SK-N-SH treated with all-trans-retinoic acid at 6 μM for 48 hours (cell line): ENCODE measurements around the gene AIG1.

Source experiments
- CREB5 ChIP-seq: fragments of 250-450 bp; sonication (Bioruptor Pico); IDR thresholded peaks from 2 replicates; pipeline ENCODE4 v1.5.1; 2020; ENCODE audit warnings: low read depth, mild to moderate bottlenecking, moderate library complexity
- CSDC2 ChIP-seq: fragments of 250-450 bp; sonication (Bioruptor Pico); IDR thresholded peaks from 2 replicates; pipeline ENCODE4 v1.5.0; 2020; ENCODE audit warnings: mild to moderate bottlenecking, moderate library complexity
- PATZ1 ChIP-seq: fragments of 250-450 bp; sonication (Bioruptor Pico); IDR thresholded peaks from 2 replicates; pipeline ENCODE4 v1.8.0; 2020; ENCODE audit warnings: mild to moderate bottlenecking, moderate library complexity, borderline replicate concordance
- POU6F1 ChIP-seq: fragments of 250-450 bp; sonication (Bioruptor Pico); IDR thresholded peaks from 2 replicates; pipeline ENCODE4 v1.8.0; 2021; ENCODE audit warnings: low read depth, mild to moderate bottlenecking, moderate library complexity, borderline replicate concordance
- PPARA ChIP-seq: fragments of 250-450 bp; sonication (Bioruptor Pico); IDR thresholded peaks from 2 replicates; pipeline ENCODE4 v1.5.0; 2020; ENCODE audit warnings: mild to moderate bottlenecking, borderline replicate concordance
- RARB ChIP-seq: fragments of 250-450 bp; sonication (Bioruptor Pico); IDR thresholded peaks from 2 replicates; pipeline ENCODE4 v1.8.0; 2021; ENCODE audit warnings: mild to moderate bottlenecking, moderate library complexity
- SNAI2 ChIP-seq: fragments of 250-450 bp; sonication (Bioruptor Pico); IDR thresholded peaks from 2 replicates; pipeline ENCODE4 v1.5.0; 2020; ENCODE audit warnings: mild to moderate bottlenecking, moderate library complexity
- TOX ChIP-seq: fragments of 250-450 bp; sonication (Bioruptor Pico); IDR thresholded peaks from 2 replicates; pipeline ENCODE4 v1.8.0; 2021; ENCODE audit warnings: mild to moderate bottlenecking, moderate library complexity, borderline replicate concordance
- TSHZ2 ChIP-seq: fragments of 250-450 bp; sonication (Bioruptor Pico); IDR thresholded peaks from 2 replicates; pipeline ENCODE4 v1.5.0; 2020; ENCODE audit warnings: mild to moderate bottlenecking, moderate library complexity
- ZC3H10 ChIP-seq: fragments of 250-450 bp; sonication (Bioruptor Pico); IDR thresholded peaks from 2 replicates; pipeline ENCODE4 v1.5.1; 2021; ENCODE audit warnings: mild to moderate bottlenecking, moderate library complexity
- ZFP3 ChIP-seq: fragments of 250-450 bp; sonication (Bioruptor Pico); IDR thresholded peaks from 2 replicates; pipeline ENCODE4 v1.5.0; 2020; ENCODE audit warnings: mild to moderate bottlenecking, moderate library complexity
- ZFP30 ChIP-seq: fragments of 450-650 bp; formaldehyde crosslinking; IDR thresholded peaks from 2 replicates; pipeline ENCODE4 v1.5.0; 2022; ENCODE audit warnings: mild to moderate bottlenecking, moderate library complexity
- ZNF8 ChIP-seq: fragments of 450-650 bp; formaldehyde crosslinking; IDR thresholded peaks from 2 replicates; pipeline ENCODE4 v1.5.0; 2020; ENCODE audit warnings: mild to moderate bottlenecking, moderate library complexity
- TF ChIP-seq, protein P1 (sequence below): fragments of 250-450 bp; sonication (Bioruptor Pico); IDR thresholded peaks from 2 replicates; pipeline ENCODE4 v1.5.1; 2021; ENCODE audit warnings: mild to moderate bottlenecking, moderate library complexity

GRCh38 chr6:143301188-143301587 is 240.5 kb downstream of the AIG1 start:
- TF ChIP-seq ZFP30 (CRISPR knock-in tag) (no peak), TSHZ2 (no peak), POU6F1 (CRISPR knock-in tag) (no peak), ZNF8 (CRISPR knock-in tag) (no peak), TOX (CRISPR knock-in tag) (no peak), SNAI2 (CRISPR knock-in tag) (no peak), ZFP3 (no peak), ZC3H10 (CRISPR knock-in tag) (no peak), PATZ1 (CRISPR knock-in tag) (no peak), CREB5 (CRISPR knock-in tag) (no peak), RARB (CRISPR knock-in tag) (no peak), PPARA (CRISPR knock-in tag) (no peak), CSDC2 (CRISPR knock-in tag) (no peak)
- TF ChIP-seq, protein P1, sequence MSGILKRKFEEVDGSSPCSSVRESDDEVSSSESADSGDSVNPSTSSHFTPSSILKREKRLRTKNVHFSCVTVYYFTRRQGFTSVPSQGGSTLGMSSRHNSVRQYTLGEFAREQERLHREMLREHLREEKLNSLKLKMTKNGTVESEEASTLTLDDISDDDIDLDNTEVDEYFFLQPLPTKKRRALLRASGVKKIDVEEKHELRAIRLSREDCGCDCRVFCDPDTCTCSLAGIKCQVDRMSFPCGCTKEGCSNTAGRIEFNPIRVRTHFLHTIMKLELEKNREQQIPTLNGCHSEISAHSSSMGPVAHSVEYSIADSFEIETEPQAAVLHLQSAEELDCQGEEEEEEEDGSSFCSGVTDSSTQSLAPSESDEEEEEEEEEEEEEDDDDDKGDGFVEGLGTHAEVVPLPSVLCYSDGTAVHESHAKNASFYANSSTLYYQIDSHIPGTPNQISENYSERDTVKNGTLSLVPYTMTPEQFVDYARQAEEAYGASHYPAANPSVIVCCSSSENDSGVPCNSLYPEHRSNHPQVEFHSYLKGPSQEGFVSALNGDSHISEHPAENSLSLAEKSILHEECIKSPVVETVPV (CRISPR knock-in tag), result no peak
